Kidney capillary endothelial cell (primary cell): ENCODE results near the gene CCDC8.
A peak's percentile ranks its signal among the peaks of the same experiment; 100 is the strongest.
"Not testable (repeated sequence)": the region's sequence is repeated elsewhere in the genome, so short reads cannot be mapped to it uniquely, and the experiment has no call there.

Source experiments
- DNase-seq: peaks from one replicate; pipeline ENCODE4 v3.0.0-alpha.2; 2018; ENCODE audit warnings: low spot score

Gene CCDC8

DNA sequence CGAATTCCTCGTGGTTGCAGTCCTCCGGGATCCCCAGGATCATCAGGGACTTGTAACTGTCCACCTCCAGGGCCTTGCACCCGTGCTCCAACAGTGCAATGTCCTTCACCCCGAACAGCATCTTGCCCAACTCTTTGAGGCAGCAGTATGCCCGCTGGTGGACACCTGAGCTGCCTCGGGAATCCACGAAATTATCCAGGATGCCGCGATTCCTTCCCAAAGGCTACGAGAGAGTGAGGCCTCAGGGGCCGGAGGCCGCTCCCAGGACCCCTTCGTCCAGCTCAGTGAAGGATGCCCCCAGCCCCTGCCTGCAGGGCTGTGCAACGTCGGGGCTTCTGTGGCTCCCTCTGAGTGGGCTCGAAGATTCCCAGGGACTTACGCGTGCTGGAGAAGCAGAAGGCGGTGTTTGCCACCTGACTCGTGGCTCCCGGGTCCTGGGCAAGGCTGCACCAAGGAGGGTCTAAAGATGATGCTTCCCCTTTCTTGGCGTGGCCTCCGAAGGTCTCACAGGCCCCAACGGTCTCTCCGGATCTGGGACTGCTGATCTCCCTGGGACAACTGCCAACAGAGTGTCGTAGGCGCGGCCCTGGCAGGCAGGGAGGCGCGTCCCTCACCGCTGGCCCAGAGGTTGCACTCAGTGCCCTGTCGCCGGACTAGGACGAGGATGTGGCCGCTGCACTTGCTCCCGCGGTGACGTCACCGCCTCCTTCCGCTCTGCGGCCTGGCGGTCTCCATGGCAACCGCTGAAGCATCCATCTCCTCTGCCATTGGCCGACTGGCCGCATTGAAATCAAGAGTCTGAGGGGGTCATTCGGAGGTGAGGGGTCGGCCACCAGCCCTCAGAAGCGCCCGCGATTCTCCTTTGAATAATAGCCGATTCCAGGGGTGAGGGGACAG, 15.1 kb upstream of the CCDC8 start, which contains the start of gene PNMA8C:
TSS of gene PNMA8C (minus strand) at position 698 of the 897 bp plus-strand sequence. CDS start at position 121, 577 bp downstream.
- peak; percentile 85 for DNase-seq

DNA sequence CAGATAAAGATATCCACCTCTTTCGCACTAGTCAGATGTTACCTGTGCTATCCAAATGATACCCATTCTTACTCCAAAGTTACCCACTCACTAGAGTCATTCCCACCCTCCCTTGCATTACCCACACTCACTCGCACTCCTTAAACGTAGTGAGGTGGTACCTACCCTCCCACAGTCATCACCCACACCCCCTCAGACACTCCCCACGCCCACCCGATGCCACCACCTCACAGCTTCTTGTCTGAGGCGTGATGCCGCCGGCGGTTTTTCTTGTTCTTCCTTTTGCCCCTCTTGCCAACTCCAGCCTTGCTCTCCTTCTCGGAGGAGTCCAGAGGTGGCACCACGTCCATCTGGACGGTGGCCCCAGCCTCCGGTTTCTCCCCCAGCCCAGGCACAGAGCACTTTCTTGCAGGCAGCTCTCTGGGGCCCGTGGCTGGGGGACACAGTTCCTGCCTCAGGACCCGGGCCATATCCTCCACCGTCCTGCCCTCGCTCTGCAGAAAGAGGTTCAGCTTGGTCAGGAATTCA, 14.2 kb upstream of the CCDC8 start:
- no peak for DNase-seq

GRCh38 chr19:46426506-46427162, 13.3 kb upstream of the CCDC8 start:
- peak; percentile 55 for DNase-seq

DNA sequence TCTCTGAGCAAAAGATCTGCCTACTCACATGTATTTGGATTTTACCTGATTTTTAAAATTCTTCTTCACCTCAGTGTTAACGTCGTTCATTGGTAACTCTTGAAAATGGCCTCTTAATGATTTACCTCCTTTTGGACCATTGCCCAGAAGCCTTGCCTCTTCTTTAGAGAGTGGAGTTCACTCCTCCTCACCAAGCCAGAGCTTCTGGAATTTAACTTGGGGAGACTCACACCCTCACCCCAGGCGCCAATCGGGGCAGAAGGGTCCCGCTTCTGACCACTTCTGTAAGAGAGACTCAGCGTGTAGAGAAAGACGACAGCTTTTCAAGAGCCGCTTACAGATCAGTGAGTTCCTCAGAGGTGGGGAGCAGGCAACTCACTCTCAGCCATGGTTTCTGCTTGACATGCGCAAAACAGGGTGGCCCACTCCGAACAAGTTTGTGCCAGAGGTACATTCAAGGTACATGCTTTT, 12.7 kb upstream of the CCDC8 start:
- DNase-seq: no peak

DNA sequence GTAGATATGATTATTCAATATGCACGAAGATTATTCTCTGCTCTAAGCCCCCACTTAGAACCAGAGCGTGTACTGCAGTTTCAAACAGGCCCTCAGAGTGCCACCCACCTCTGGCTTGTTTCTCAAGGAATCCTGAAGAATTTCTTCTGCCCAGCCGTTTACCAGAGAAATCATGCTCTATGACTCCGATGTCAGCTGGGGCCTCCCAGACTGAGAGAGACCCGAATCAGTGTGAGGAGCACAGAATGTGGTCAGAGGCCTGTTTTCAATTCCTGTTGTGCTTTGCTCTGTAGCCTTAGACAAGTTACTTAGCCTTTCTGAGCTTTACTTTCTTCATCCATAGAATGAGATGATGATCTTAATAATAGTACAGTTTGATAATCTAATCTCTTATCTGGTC, 9.8 kb upstream of the CCDC8 start:
- DNase-seq: no peak

GRCh38 chr19:46422344-46422743, 9.0 kb upstream of the CCDC8 start:
- DNase-seq: no peak

- no peak for DNase-seq
These were observed 6.7 kb upstream of the CCDC8 start for GRCh38 chr19:46420056-46420455.

DNA sequence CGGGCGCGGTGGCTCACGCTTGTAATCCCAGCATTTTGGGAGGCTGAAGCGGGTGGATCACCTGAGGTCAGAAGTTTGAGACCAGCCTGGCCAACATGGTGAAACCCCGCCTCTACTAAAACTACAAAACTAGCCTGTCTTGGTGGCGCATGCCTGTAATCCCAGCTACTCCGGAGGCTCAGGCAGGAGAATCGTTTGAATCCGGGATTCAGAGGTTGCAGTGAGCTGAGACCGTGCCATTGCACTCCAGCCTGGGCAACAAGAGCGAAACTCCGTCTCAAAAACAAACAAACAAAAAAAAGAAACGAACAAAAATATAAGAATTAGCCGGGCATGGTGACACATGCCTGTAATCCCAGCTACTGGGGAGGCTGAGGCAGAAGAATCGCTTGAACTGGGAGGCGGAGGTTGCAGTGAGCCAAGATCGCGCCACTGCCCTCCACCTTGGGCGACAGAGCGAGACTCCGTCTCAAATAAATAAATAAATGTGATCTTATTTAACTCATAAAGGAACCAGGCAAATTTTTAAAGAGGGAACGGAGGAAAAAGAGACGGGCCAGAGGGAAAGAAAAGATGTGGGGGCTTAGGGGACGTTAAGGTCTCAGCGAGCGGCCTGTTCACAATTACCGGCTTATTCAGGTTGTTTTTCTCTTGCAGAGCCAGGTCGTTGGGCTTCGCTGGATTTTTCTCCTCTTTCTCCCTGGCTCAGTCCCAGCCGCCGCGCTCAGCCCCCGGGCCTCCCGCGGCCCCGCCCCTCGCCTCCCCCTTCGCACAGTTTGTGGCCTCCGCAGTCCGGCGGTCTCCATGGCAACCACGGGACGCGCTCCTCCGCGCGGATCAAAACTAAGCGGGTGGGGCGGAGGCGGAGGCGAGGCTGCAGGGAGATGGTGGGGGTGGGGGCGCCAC, 2.7 kb upstream of the CCDC8 start:
- not testable (repeated sequence) for DNase-seq

DNA sequence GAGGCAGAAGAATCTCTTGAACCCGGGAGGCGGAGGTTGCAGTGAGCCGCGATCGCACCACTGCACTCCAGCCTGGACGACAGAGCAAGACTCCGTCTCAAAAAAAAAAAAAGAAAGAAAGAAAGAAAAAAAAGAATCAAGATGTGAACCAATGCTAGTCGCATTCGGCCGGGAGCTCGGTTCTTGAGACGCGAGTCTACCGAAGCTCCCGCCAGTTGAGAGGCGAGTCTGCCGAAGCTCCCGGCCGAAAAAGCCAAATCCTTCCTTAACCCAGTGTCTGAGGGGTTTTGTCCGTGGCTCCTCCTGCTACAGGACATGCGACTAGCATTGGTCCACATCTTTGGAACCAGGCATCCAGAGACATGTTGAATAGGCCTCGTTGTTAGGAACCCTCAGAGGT, 1.5 kb upstream of the CCDC8 start:
- not testable (repeated sequence) for DNase-seq

GRCh38 chr19:46412650-46413261, 608 bp downstream of the CCDC8 start:
- no peak for DNase-seq

DNA sequence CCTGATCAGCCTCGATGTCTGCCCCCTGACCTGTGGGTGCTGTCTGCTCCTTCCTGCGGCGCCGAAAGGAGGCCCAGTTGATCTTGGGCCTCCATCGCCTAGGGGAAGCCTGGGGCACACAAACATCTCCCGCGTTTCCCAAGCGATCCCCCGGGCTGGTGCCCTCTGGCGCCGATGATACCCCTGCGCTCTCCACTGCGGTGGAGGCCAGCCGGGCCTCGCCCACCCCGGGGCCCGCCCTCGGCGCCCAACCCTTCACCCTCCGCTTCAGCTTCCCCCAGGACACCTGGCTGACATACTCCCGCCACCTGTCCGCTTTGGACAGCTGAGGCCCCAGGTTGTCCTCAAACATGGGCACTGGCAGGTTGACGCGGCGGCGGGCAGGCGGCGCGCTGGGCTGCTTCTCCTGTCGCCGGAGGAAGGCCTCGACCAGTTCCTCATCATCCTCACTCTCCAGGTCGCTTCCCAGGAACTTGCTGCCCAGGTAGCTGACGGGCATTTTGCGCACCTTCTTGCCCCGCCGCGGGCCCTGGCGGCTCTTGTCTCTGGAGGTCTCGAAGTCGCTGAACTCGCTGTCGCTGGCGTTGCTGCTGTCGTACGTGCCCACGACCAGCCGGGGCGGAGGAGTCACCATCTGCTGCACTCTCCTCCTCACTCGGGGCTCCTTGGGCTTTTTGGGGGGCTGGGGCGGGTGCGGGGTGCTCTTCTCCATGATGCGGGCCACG, 1.3 kb downstream of the CCDC8 start:
- no peak for DNase-seq

DNA sequence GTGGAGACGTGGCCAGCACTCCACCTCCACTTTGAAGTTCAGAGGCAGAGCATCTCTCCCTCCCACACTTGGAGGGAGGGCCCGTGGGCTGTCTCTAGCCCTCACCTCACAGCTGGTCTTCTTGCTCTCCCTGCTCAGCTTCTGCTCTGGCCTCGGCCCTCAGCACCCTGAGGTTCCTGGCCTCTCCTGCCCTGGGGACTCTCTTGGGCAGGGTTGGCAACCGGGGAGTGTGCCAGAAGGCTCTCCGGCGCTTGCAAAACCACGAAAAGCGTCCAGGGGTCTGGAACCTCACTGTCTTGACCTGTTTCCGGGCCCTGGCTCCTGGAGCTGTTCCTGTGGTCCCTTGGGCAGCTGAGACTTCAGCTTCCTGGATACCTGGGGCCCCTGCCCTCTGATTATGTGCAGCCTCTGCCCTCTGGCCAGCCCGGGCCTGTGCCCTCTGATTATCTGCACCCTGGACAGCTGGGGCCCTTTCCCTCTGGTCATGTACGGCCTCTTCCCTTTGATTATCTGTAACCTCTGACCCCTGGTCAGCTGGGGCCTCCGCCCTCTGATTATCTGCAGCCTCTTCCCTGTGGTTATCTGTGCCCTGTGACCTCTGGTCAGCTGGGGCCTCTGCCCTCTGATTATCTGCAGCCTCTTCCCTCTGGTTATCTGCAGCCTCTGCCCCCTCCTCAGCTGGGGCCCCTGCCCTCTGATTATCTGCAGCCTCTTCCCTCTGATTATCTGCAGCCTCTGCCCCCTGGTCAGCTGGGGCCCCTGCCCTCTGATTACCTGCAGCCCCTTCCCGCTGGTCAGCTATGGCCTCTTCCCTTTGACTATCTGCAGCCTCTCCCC, 2.1 kb downstream of the CCDC8 start:
- no peak for DNase-seq

DNA sequence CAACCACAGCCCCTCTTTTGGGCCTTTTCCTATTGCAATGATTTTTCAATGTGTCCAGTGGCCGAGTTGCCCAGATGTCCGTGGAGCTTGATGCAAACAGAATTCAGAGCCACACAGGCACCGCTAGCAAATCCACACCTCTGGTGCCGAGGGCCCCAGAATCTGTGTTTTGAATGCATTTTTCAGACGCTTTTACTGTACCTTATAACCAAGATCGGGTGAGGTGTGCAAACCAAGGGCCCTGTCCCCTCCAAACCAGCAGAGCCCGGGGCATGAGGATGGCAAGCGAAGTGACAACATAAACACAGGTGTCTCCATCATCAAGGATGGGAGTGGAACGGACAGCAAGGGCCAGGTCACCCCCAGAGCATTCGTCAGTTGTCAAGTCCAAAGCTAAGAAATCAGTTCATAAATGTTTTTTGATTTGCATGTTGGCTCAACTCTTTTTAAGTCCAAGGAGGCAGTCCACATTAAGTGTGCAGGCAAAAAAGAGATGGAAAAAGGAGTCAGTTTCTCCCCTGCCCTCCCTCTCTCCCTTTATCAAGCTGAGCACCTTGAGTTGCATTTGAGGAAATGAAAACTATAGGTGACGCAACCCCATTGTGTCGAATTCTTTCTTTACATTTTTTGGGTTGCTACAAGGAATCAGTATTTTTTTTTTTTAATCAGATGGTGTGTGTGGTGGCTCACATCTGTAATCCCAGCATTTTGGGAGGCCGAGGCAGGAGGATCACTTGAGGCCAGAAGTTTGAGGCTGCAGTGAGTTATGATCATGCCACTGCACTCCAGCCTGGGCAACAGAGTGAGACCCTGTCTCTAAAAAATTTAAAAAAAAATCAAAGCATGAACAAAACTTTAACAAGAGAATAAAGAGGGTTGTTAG, 2.9 kb downstream of the CCDC8 start:
- no peak for DNase-seq

DNA sequence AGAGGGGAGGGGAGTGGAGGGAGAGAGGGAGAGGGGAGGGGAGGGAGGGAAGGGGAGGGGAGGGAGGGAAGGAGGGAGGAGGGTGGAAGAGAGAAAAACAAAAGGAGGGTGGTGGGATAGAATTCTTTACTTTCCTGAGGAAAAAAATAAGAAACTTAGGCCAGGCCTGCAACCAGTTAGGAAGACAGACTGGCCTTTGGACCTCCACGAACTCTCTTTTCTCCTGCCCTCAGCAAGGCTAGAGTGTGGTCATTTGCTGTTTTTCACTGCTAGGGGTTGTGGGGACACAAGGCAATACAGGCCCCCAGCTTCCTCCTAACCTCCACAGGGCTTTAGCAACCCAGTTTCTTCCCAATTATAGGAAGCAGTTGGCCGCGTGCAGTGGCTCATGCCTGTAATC, 4.2 kb downstream of the CCDC8 start:
- DNase-seq: no peak

DNA sequence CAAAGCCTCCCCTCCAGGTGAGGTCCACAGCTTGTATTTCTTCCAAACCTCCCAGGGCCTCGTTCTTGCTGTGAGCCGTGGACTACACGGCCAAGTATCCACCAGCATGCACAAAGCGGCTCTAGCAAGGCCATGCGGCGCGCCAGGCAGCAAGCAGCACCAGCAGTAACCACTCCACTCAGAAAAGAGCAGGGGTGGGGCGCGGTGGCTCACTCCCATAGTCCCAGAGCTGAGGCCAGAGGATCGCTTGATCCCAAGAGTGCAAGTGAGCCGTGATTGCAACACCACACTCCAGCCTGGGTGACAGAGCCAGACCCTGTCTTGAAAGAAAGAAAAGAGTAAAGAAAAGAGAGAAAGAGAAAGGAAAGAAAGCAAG, 4.7 kb downstream of the CCDC8 start:
- no peak for DNase-seq

DNA sequence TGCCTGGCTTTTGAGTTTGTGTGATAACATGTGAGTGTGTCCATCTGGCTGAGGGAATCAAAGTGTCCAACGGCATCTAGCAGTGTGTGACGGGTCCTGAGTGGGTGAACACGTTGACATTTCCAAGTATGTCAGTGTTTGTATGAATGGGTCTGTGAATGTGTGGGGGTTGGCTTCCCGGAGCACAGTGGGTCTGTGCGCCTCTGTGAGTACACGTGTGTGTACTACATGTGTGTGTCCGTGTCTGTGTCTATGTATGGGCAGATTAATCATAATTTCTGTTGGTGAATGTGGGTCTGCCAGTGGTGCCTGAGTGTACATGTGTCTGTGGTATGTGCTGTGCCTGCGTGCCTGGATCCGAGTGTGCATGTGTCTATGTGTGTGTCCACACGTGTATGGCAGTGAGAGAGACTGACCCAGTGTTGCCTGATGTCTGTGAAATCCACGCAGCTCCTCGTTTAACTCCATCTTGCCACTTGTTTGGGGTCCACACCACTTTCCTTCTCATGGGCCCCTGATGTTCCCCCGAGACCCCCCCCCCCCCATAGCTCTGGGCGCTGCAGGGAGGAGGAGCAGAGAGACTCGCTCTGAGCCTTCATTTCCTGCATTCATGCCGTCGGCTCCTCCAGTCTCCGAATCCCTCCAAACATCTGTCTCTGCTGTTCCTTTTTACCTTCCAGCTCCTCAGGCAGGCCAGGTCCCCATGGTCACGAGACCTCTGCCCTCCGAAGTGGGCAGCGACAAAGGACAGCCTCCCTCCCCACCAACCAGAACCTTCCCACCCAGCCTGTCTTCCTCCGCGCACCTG, 5.3 kb downstream of the CCDC8 start:
- no peak for DNase-seq

GRCh38 chr19:46406976-46407375, 6.4 kb downstream of the CCDC8 start:
- no peak for DNase-seq
